GM23338 (cell line): Measurements from ENCODE around the gene SLC12A3. TPM values are rescaled to one million over a fixed set of nuclear protein-coding genes. Genes with fewer than 3 reads are reported as not detected.

Source experiments
- ATAC-seq: fragments of 200-7000 bp; cut with Tn5 transposase; 3 replicates; pipeline ENCODE4 v1.9.1; 2020
- DNase-seq: peaks from one replicate; pipeline ENCODE4 v3.0.0-alpha.2; 2015; ENCODE audit warnings: low spot score
- H2AFZ ChIP-seq: fragments of 200-600 bp; sonication (generic); 2 replicates; pipeline ENCODE4 v1.8.0; 2016; ENCODE audit warnings: antibody characterized with exemption, mild to moderate bottlenecking, moderate library complexity
- H3F3A ChIP-seq: fragments of 200-600 bp; sonication (generic); replicated peaks from 2 replicates; pipeline ENCODE4 v1.8.0; 2017; ENCODE audit warnings: antibody characterized with exemption, mixed run types, low read depth
- H3K27ac ChIP-seq: fragments of 200-600 bp; sonication (generic); 2 replicates; pipeline ENCODE4 v1.6.1; 2016; ENCODE audit warnings: low read depth
- H3K27me3 ChIP-seq: fragments of 200-600 bp; sonication (generic); 2 replicates; pipeline ENCODE4 v1.8.0; 2016; ENCODE audit warnings: mild to moderate bottlenecking, mixed run types, moderate library complexity; ENCODE audit not compliant: insufficient read depth
- H3K36me3 ChIP-seq: fragments of 200-600 bp; sonication (generic); 2 replicates; pipeline ENCODE4 v1.8.0; 2016; ENCODE audit warnings: mild to moderate bottlenecking; ENCODE audit not compliant: insufficient read depth
- H3K4me1 ChIP-seq: fragments of 200-600 bp; sonication (generic); 2 replicates; pipeline ENCODE4 v1.8.0; 2016; ENCODE audit warnings: mild to moderate bottlenecking, moderate library complexity; ENCODE audit not compliant: insufficient read depth
- H3K4me2 ChIP-seq: fragments of 200-600 bp; sonication (generic); 2 replicates; pipeline ENCODE4 v1.7.1; 2017; ENCODE audit warnings: mixed run types
- H3K4me3 ChIP-seq: fragments of 200-600 bp; sonication (generic); 2 replicates; pipeline ENCODE4 v1.6.1; 2016; ENCODE audit warnings: mixed run types
- H3K79me2 ChIP-seq: fragments of 200-600 bp; sonication (generic); replicated peaks from 2 replicates; pipeline ENCODE4 v1.8.0; 2017; ENCODE audit warnings: mild to moderate bottlenecking; ENCODE audit not compliant: insufficient read depth
- H3K9me2 ChIP-seq: fragments of 200-600 bp; sonication (generic); 2 replicates; pipeline ENCODE4 v1.8.0; 2017; ENCODE audit not compliant: insufficient read depth
- H4K20me1 ChIP-seq: fragments of 200-600 bp; sonication (generic); replicated peaks from 2 replicates; pipeline ENCODE4 v1.8.0; 2017; ENCODE audit warnings: mild to moderate bottlenecking; ENCODE audit not compliant: insufficient read depth
- H3K27ac Mint-ChIP-seq: 2 replicates; pipeline ENCODE4 v1.8.0; 2020; ENCODE audit warnings: inconsistent platforms, mild to moderate bottlenecking, moderate library complexity, mixed read lengths
- H3K27me3 Mint-ChIP-seq: 3 replicates; pipeline ENCODE4 v1.8.0; 2022; ENCODE audit warnings: low read depth, mild to moderate bottlenecking, moderate library complexity, mixed read lengths, inconsistent platforms; ENCODE audit not compliant: insufficient read depth, poor library complexity
- H3K36me3 Mint-ChIP-seq: 3 replicates; pipeline ENCODE4 v1.8.0; 2021; ENCODE audit warnings: low read depth, mild to moderate bottlenecking, inconsistent platforms, moderate library complexity, mixed read lengths
- H3K4me1 Mint-ChIP-seq: 3 replicates; pipeline ENCODE4 v1.8.0; 2020; ENCODE audit warnings: mild to moderate bottlenecking, inconsistent platforms, mixed read lengths
- H3K4me3 Mint-ChIP-seq: 3 replicates; pipeline ENCODE4 v1.8.0; 2021; ENCODE audit warnings: moderate library complexity, mild to moderate bottlenecking, inconsistent platforms, mixed read lengths
- H3K9me3 Mint-ChIP-seq: 3 replicates; pipeline ENCODE4 v1.8.0; 2020; ENCODE audit warnings: moderate library complexity, mild to moderate bottlenecking, inconsistent platforms, mixed read lengths
- CTCF ChIP-seq, 2 experiments: fragments of 200-600 bp in 1 of 2; sonication (generic) in 1 of 2; conservative IDR thresholded peaks; 2 replicates each; pipeline versions ENCODE4 v1.5.1 to v1.6.1; 2016 to 2017; ENCODE audit warnings: antibody characterized with exemption in 2 of 2, low read depth in 2 of 2, mild to moderate bottlenecking in 2 of 2, moderate library complexity in 1 of 2
- EZH2 ChIP-seq: fragments of 200-600 bp; sonication (generic); IDR thresholded peaks from one replicate; pipeline ENCODE4 v1.8.0; 2017; ENCODE audit warnings: antibody characterized with exemption, mild to moderate bottlenecking, low read depth; ENCODE audit not compliant: unreplicated experiment
- EZH2phosphoT487 ChIP-seq: fragments of 200-600 bp; sonication (generic); IDR thresholded peaks from one replicate; pipeline ENCODE4 v1.8.1; 2018; ENCODE audit warnings: antibody characterized with exemption; ENCODE audit not compliant: unreplicated experiment
- POLR2AphosphoS5 ChIP-seq: IDR thresholded peaks from 2 replicates; pipeline ENCODE4 v1.6.1; 2016; ENCODE audit warnings: antibody characterized with exemption, low read depth
- STAT1 ChIP-seq: IDR thresholded peaks from one replicate; pipeline ENCODE4 v1.6.1; 2016; ENCODE audit warnings: antibody characterized with exemption; ENCODE audit not compliant: unreplicated experiment
- ZNF114 ChIP-seq: fragments of 250-450 bp; sonication (Bioruptor Pico); IDR thresholded peaks from 2 replicates; pipeline ENCODE4 v1.5.0; 2020; ENCODE audit warnings: mild to moderate bottlenecking, moderate library complexity
- ZNF331 ChIP-seq: fragments of 250-450 bp; sonication (Bioruptor Pico); IDR thresholded peaks from 2 replicates; pipeline ENCODE4 v1.5.0; 2020; ENCODE audit warnings: low read depth, mild to moderate bottlenecking, moderate library complexity
- ZNF462 ChIP-seq: fragments of 250-450 bp; sonication (Bioruptor Pico); IDR thresholded peaks from 2 replicates; pipeline ENCODE4 v1.5.0; 2020; ENCODE audit warnings: mild to moderate bottlenecking, moderate library complexity
- polyA plus RNA-seq: library from polyadenylated mRNA; unstranded; fragments of >200 nt; fragmentation: Nextera tagmentation; extraction: Ambion mirVana; gene quantifications from 2 replicates; pipeline ENCODE4 v1.2.1, GENCODE V29; 2016
- total RNA-seq: library from RNA; depleted of rRNA; stranded (reverse); fragments of >200 nt; shearing (Covaris generic); gene quantifications from 2 replicates; pipeline ENCODE4 v1.2.3, GENCODE V29; 2014

SLC12A3 gene
- total and polyA plus RNA-seq, 2 experiments from 2014 or later = not detected

DNA sequence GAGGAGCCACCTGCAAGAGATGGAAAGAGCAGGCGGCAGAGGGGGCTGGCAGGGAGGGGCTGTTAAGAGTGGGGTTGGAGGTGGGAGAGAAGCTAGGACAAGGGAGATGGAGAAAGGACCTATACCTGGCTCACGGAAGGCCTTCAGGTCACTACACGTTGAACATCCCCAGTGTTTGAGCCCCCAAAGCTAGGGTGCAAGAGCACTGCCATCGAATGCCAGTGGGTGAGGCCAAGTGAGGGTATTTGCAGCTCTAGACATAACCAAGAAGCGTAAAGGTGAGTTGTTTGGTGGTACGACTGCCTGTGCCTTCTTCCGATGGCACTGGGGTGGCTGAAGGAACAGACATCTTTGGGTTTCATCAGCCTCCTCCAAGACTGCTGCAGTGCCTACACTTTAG is 49.9 kb downstream of the SLC12A3 start:
- no peak overlapping the region for H3K4me3 ChIP-seq
- ATAC-seq (no peak), DNase-seq (no peak)
- Mint-ChIP-seq H3K36me3 (no peaks in the 10 kb centered on the region), H3K9me3 (no peaks in the 10 kb centered on the region), H3K4me1 (peaks cover 27% of the 10 kb centered on the region), H3K27ac (no peak overlapping the region), H3K27me3 (peaks cover 7% of the 10 kb centered on the region), H3K4me3 (no peak overlapping the region)
- no peaks in the 10 kb centered on the region for H4K20me1 ChIP-seq
- TF ChIP-seq EZH2phosphoT487 = no peak
- no peak for TF ChIP-seq EZH2
- no peak for TF ChIP-seq POLR2AphosphoS5
- TF ChIP-seq STAT1 = no peak
- no peak for TF ChIP-seq ZNF114 (CRISPR knock-in tag)
- TF ChIP-seq CTCF (conservative IDR thresholded peaks at IDR 0.05; ENCODE audit: low read depth in 2 of 2) = no peak
- TF ChIP-seq ZNF331 (CRISPR knock-in tag) = no peak
- TF ChIP-seq ZNF462 (CRISPR knock-in tag) = no peak
- H3K36me3 ChIP-seq = no peaks in the 10 kb centered on the region
- no peaks in the 10 kb centered on the region for H3K79me2 ChIP-seq
- no peak overlapping the region for H2AFZ ChIP-seq
- H3K27me3 ChIP-seq = no peaks in the 10 kb centered on the region
- H3K9me2 ChIP-seq = no peaks in the 10 kb centered on the region
- H3K27ac ChIP-seq = no peak overlapping the region
- no peaks in the 10 kb centered on the region for H3F3A ChIP-seq
- H3K4me2 ChIP-seq = no peak overlapping the region
- peaks cover 18% of the 10 kb centered on the region for H3K4me1 ChIP-seq
